Body of pancreas (tissue), 4 donors: ENCODE measurements around the gene IFIT2.

Source experiments
- CTCF ChIP-seq, 7 experiments: fragments of 450-650 bp in 4 of 7; fragments of 200-600 bp in 3 of 7; sonication (generic) in 3 of 7; IDR thresholded peaks; one replicate each; pipeline ENCODE4 v1.5.1; 2016 to 2019; ENCODE audit warnings: antibody characterized with exemption in 7 of 7
- POLR2A ChIP-seq, 3 donors: fragments of 450-650 bp; IDR thresholded peaks; one replicate each; pipeline ENCODE4 v1.6.1; 2016; ENCODE audit warnings: antibody characterized with exemption in 3 of 3, mild to moderate bottlenecking in 2 of 3

GRCh38 chr10:89297356-89297755 is 4.5 kb upstream of the IFIT2 start:
- no peak for TF ChIP-seq CTCF (IDR thresholded peaks at IDR 0.05)
- TF ChIP-seq POLR2A (IDR thresholded peaks at IDR 0.05) = no peak
